Stimulated activated CD8-positive, alpha-beta memory T cell treated with anti-CD3 and anti-CD28 coated beads, Interleukin-15, amount 100 ng/mL, for 4 hours (primary cell): ENCODE data around the gene VPS33A.
A peak's percentile ranks its signal among the peaks of the same experiment; 100 is the strongest.
"Not testable (repeated sequence)": the region's sequence is repeated elsewhere in the genome, so short reads cannot be mapped to it uniquely, and the experiment has no call there.

ENCODE experiments used
- DNase-seq, 2 donors: peaks; one replicate each; pipeline ENCODE4 v3.0.0-alpha.2; 2020; ENCODE audit warnings: low read depth in 2 of 2

Gene VPS33A

DNA sequence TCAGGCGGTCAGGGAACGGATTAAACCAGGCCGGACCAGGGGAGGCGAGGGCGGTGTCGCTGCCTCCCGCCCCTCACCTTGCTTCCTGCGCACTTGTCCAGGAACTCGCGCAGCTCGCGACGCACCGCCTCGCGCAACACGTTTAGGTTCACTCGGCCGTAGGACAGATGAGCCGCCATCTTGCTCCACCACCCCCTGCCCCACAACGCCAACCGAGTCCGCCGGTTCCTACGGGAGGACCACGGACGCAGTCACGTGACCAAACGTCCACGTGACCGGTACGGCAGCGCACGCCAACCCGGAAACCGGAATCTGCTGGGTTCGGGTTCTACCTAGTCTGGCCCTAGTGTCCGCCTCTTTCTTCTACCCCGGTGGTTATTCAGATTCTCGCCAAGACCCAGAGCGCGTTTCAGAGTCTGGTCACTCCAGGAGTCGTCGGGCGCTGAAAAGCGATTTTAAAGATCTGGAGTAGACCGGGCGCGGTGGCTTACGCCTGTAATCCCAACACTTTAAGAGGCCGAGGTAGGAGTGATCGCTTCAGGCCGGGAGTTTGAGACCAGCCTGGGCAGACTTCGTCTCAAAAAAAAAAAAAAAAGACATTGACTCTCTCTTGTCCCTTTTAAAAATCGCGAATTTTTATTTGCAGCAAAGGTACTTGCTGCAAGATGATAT, at the start of gene VPS33A:
VPS33A (minus strand) TSS at position 265 of the 672 bp plus-strand sequence; CDS start at position 179, 86 bp downstream.
- DNase-seq = peak; percentile 83

DNA sequence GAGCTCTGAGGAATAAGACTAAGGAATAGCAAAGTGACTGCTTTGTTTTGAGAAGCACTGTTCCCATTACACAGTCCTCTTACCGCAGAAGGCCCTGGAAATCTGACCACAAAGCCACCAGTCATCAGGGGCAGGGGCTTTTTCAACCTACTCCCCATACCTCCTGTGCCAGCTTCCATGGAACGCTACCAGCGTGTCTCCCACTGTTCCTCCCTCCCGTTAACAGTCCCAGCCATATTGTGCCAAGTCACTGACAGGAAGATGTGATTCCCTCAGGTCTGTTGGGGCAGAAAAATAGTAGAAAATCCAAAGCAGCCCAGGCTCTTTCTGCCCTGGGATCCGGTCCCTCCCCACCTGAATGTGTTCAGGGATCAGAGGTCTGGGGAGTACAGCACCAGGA, 46.6 kb upstream of the VPS33A start:
- DNase-seq = no peak

DNA sequence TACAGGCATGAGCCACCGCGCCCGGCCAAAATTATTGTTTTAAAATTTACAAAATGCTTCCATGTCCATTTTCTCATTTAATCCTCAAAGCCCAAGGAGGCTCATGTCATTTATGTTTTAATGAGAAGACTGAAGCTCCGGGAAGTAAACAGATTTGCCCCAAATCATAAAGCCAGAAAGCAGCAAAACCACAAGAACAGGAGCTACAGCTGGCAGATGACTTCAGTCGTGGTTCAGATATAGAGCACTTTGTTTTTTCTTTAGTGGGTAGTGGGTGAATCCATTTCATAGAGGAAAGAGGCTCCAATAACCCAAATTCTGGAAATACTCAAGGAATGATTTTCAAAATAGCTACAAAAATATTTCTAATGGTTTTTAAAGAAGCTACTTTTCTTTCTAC, 45.4 kb upstream of the VPS33A start:
- DNase-seq = no peak

DNA sequence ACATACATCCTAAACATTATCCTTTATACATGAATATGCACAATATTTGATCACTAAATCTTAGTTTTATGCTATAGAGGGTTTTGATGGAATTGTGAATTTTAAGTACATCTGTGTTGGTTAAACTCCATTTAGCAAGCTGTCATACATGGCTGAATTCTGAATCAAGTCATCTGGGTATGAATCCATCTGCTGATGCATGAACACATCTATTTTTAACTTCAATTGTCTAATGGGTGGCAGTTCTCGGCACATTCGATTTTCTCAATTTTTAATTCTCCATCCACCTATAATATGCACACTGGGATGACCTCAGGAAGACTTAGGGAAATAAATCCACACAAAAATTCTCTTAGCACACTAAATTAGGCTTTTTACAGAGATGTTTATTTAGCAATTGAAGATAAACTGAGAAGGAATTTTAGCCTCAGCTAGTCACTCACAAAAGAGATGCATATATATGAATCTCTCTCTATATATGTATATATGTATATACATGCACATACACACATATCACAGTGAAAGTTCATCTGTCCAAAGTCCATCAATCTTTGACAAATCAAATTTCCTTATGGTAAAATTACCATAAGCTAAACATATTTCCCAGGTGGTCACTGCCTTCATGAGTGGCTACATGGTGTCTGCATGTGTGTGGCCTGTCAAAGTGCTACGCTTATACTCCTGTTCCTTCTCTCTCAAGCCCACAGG, 44.5 kb upstream of the VPS33A start:
- DNase-seq = no peak

DNA sequence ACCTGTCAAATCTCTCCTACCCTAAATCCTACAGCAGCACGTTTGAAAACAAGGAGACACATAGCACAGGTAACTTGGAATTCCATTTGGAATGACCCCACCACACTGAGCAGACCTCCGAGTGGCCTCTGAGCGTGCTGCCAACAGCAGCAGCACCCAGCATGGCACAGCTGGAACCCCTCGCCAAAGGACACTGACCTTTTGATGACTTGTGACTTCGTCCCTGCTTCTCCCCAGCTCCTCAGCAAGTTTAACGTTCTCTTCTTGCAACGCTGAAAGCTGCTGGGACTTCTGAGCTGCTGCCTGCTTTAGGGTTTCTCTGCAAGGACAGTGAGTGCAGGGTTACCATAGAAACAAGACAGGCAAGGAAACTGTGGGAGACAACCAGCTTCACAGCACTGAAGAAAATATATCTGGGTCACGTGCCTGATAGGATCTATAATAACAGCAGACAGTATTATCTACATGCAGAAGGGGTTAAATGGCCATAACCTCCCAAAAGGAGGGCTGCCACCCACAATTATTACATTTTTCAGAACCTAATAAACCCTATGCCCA, 43.3 kb upstream of the VPS33A start:
- DNase-seq = no peak

DNA sequence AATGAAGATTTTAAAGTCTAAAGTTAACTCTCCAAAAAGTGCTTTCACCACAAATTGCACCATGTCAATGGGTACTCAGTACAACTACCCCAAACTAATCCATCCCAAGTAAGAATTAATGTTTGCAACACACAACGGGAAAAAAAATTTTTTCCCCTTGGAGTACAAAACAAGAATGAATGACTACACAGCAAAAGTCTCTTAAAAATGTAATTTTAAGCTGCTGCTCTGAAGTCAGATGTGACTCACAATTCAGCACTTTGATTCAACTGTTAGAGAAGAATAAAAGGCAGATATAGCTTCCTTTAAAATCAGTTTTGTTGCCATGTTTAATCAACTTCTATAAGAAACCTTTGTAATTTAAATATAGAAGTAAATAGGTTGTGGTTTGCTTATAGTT, 42.5 kb upstream of the VPS33A start:
- DNase-seq = no peak

DNA sequence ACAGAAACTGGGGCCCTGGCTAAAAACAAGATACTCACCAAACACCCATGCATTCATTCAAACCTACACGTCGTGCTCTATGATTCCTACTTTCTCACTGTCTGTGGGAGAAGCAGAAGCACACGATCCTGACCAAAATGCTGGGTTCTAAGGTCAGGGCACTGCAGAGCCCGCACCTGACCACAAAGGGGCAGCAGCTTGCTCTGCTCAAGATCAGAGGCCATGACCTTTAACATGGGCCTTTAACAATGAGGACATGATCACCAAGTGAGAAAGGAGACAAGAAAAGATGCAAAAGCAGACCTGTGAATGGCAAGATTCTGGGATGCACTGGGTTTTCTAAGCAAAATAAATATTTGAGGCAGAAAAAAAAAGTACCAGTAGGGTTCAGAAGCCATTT, 40.1 kb upstream of the VPS33A start:
- no peak for DNase-seq

DNA sequence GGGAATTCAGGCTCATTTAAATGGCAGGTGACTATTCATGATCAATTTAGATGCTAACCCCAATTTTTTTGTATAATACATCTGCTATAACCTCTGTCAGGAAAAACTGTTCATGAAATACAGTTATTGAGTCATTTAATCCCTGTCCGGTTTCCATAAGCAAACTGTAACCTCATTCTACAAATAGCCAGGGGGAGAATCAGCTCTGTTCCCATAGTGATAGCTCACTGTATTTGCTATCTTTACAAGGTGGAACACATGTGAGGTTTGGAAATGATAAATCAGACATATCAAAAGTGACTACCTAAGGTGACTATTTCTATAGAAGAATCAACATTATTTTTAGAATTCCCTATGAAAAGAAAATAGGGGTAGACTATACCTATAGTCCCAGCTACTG, 38.6 kb upstream of the VPS33A start:
- no peak for DNase-seq

DNA sequence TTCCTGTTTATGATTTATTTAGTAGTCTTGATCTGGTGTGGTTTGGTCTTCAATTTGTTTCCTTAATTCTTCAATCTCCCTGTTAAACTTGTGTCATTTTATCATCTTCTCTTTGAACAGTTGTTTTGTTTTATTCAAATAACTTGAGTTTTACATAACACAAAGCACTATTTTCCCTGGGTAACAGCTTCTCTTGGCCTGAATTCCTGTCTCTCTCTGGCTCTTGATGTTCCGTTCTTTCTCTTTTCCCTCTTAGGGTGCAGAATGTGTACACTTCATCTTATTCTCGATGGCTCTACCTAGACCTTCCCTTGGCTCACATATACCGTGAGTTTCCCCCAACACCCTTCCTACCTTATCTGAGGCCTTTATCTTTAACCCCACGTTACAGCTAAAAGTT, 36.8 kb upstream of the VPS33A start:
- DNase-seq = no peak

DNA sequence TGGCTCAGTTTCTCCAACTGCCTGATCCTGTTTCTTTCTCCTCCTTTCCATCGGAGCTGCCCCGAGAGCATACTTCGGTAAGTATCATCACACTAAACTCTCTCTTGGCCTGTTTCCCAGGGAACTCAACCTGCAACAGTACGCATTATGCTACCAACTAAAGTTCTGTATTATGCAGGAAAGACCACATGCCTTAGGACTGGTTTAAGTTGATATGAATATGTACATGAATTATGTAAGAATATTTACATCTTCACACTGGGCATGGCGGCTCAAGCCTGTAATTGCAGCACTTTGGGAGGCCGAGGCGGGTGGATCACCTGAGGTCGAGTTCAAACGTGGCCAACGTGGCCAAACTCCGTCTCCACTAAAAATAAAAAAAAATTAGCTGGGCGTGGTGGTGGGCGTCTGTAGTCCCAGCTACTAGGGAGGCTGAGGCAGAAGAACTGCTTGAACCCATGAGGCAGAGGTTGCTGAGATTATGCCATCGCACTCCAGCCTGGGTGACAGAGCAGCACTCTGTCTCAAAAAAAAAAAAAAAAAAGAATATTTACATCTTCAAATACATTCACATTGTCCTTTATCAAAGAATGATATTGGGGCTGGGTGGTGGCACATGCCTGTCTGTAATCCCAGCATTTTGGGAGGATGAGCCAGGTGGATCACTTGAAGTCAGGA, 31.9 kb upstream of the VPS33A start:
- DNase-seq = no peak

DNA sequence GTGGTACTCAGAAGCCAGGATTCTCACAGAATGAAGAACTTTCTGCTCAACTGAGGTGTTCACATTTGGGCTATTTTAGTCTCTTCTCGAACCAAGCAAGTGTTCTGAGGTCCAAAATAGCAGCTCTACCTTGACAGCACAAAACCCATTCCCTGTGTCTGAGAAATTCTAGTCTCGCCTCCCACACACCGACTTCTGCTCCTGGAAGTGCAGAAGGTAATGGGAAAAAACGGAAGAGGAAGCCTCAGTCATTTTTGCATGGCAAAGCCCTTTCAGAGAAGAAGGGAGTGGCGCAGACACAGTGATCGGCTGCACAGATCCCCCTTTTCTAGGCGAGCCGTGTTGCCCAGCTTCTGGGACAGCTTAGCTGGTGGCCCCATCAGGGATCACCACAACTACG, 31.2 kb upstream of the VPS33A start:
- no peak for DNase-seq

DNA sequence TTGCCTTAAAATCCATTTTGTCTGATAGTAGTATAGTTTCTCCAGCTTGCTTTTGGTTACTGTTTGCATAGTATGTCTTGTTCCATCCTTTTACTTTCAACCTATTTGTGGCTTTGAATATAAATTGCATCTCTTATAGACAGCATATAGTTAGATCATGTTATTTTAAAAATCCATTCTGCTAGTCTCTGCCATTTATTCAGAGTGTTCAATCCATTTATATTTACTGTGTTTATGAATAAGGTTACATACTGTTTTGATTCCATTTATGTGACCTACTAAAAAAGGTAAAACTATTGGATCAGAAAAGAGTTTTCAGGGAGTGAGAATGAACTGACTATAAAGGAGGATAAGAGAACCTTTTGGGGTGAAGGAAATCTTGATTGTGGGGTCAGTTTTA, 29.6 kb upstream of the VPS33A start:
- DNase-seq = no peak

DNA sequence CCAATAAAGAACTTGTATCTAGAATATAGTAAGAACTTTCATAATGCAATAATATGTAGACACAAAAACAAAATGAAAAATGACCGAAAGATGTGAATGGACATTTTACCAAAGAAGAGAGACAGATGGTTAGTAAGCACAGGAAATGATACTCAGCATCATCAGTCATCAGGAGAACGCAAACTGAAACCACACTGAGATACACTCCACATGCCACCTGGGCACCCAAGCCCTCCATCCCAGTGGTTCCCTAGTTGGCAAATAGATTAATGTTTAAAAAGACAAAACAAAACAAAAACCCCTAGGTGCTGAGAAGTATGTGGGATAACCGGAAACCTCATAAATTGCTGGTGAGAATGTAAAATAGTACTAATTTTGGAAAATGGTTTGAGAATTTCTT, 26.8 kb upstream of the VPS33A start:
- no peak for DNase-seq

DNA sequence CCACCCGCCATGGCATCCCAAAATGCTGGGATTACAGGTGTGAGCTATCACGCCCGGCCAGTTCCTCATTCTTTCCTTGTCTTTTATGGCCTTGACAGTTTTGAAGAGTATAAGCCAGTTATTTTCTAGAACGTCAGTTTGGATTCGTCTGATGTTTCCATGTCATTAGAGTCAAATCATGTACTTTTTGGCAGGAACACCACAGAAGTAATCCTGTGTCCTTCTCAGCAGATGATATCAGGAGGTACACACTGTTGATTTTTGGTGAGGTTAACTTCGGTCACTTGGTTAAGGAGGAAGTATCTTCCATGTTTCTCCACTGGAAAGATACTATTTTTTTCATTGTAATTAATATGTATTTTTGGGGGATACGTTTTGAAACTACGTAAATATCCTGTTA, 25.1 kb upstream of the VPS33A start:
- no peak for DNase-seq

DNA sequence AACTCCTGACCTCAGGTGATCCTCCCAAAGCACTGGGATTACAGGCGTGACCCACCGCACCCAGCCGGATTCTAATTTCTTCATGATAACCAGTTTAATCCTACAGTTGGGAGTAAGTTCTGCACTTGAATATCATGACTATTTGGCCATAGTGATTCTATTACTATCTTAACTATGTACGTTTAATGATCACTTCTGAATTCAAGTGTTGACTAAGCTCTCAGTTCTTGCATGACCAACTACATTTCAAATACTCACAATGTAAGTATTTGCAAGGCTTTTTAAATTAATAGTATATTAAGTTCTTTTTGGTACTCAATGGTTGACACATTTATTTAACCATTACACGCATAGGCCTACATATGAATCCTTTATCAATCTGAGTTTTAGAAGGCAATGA, 17.4 kb upstream of the VPS33A start:
- DNase-seq = no peak

DNA sequence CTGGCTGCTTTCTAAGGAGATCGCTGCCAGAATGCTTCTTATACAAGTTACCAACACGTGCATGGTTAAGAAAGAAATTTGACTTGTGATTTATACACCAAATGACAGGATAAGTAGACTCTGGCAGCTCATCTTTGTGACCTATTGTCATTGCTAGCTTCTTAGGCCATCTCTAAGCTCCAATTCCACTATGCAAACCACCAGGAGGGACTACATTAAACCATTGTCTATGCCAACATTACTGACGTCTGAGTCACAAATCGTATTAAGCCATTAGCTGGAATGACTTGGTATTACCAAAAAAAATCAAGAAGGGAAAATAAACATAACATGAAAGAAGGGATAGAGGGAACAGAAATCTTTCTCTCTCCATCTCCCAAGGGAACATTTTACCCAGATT, 15.8 kb upstream of the VPS33A start:
- no peak for DNase-seq

DNA sequence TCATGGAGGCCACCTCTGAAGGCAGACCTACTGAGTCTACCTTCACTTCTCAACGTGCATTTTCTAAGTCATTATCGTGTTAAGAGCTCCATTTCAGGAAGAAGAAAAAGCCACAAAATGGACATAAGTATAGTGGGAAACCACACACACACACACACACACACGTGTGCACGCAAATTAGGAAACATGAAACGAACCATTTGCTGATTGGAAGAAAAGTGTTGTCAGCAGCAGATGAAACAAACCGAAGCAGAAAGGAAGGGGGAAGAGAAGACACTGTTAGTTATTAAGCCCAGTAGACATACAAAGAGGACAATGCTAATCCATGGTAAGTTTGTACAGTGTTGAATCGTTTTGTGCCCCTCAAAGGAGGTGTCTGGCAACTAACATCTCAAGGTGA, 9.9 kb upstream of the VPS33A start:
- DNase-seq = no peak

DNA sequence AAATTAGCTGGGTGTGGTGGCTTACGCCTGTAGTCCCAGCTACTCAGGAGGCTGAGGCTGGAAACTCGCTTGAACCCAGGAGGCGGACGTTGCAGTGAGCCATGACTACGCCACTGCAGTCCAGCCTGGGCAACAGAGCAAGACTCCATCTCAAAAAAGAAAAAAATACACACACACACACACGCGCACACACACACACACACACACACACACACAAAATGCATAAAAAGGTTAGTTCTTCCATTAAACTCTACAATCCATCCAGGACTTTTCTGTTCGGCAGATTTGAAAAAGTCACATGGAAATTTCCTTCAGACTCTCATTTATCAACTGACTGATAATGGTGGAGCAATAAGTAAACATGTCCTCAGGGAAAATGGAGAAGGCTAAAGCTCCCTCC, 9.2 kb upstream of the VPS33A start:
- no peak for DNase-seq

DNA sequence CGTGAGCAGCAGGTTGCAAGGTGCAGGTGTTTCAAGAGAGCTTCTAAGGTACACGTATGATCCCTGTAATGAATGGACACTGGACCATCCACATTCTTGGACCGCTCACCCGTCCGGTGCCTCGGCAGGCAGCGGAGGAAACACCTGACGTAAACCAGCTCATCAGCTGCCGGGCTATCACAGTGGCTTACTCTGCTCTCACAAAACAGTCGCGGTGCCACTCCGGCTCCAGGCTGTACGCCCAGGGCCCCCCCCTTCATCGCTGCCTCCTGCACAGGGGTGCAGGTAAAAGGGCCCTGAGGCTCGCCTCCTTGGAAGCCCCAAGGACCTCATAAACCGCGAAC, 436 bp downstream of the VPS33A start:
- peak in 1 of 2 donors; percentile 11 for DNase-seq

DNA sequence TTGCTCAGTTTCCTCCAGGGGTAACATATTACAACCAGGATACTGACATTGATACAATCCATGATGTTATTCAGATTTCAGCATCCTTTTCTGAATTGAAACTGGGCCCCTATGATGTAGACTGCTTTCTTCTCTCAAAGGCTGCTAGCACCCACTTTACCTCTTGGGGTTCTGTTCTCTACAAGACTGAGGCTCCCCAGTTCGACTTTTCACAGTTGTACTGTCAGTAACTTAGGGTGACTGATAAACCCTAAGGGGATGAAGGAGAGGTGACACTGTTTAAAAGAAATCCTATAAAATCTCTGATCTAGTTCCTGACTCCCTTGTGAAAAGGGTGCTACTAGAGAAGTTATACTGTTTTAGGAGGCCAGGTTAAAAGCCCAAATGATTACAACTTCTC, 818 bp downstream of the VPS33A start:
- DNase-seq = no peak

DNA sequence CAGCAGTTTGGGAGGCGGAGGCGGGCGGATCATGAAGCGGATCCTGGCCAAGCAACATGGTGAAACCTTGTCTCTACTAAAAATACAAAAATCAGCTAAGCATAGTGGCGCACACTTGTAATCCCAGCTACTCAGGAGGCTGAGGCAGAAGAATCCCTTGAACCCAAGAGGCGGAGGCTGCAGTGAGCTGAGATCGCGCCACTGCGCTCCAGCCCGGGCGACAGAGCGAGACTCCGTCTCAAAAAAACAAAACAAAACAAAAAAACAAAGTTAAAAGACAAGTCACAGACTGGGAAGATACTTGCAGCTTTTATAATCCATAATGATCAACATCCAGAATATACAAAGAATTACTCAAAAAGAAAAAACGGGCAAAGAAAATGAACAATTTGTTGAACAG, 5.6 kb downstream of the VPS33A start:
- not testable (repeated sequence) for DNase-seq

DNA sequence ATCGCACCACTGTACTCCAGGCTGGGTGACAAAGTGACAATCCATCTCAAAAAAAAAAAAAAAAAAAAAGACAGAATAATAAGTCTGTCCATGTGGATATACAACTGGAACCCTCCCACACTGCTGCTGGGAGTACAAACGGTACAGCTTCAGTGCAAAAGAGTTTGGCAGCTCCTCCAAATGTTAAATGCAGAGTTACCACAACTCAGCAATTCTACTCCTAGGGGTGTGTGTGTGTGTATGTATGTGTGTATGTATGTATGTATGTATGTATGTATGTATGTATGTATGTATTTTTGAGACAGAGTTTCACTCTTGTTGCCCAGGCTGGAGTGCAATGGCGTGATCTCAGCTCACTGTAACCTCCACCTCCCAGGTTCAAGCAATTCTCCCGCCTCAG, 7.4 kb downstream of the VPS33A start:
- DNase-seq = not testable (repeated sequence)

DNA sequence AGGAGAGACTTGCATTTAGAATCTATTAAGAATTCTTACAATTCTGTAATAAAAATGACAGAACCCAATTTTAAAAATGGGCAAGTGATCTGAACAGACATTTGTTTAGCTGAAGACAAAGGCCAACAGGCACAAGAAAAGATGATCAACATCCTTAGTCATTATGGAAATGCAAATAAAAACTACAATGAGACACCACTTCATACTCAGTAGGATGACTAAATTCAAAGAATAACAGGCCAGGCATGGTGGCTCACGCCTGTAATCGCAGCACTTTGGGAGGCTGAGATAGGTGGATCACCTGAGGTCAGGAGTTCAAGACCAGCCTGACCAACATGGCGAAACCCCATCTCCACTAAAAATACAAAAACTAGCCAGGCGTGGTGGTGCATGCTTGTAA, 7.8 kb downstream of the VPS33A start:
- not testable (repeated sequence) for DNase-seq
